ENCODE results near the gene MTCH2.

The MTCH2 gene

DNA sequence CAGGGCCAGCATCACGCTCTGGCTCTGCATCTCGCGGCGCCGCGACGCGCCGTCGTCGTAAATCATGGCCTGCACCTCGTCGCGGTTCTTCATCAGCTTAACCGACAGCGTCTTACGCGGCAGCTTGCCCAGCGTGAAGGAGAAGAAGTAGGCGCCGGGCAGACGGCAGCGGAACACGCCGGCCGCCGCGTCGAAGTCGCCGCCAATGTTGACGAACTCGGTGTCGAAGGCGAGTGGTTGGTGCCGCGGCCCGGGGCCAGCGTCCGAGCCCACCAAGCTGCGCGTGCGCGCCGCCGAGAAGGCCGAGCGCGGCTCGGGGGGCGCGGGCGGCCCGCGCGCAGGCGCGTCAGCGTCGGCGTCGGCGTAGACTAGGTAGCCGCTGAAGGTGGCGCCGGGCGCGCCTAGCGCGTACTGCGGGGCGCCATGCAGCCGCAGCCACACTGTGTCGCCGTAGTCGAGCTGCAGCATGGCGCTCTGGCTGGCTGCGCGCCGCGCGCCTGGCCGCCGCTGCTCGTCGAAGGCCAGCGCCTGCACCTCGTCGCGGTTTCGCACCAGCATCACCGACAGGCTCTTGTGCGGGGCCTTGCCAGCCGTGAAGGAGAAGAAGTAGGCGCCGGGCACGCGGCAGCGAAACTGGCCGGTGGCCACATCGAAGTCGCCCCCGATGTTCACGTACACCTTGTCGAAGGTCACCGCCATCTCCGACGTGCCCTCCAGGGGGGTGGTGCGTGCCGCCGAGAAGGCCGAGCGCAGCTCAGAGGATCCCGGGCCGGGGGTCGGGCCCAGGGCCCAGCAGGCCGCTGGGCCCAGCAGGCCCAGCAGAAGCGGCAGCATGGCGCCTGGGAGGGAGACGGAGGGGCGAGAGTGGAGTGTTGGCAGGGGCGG lies 52.1 kb downstream of the MTCH2 start:
- no peak for DNase-seq (ENCODE audit: low read depth)

DNA sequence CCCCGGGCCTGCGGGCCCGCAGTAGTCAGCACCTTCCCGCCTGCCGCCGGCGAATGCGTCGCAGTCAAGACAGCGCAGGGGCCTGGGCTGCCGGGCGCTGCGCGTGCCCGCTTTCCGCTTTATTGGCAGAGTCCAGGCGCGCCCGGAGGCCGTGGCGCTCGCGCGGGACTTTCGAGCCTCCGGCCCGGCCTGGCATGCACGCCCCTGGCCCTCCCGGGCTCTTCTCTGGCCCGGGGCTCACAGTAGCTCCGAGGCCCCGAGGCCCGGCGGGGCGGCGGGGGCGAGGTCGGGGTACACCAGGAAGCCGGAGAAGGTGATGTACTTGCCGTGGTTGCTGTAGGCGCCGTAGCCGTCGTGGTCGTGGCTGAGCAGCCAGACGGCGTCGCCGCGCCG lies 52.8 kb downstream of the MTCH2 start:
- no peak for DNase-seq (ENCODE audit: low read depth)

DNA sequence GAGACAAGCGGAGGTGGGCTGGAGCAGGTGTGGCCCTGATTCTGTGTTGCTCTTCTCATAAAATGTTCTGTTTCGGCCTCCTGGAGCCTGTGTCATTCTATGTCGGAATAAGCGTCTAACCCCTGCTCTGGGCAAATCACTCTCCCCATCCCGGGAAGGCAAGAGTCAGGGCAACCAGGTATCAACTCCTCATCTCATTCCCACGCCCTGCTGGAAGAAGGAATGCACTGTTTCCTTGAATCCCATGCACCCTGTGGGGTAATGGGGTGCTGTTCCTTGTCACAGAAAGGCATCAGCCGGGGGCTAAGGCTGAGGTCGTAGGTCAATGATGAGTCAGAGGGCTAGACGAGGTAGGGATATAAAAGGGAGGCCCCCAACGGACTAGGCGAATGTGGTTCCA lies 53.2 kb downstream of the MTCH2 start:
- no peak for DNase-seq (ENCODE audit: low read depth)

DNA sequence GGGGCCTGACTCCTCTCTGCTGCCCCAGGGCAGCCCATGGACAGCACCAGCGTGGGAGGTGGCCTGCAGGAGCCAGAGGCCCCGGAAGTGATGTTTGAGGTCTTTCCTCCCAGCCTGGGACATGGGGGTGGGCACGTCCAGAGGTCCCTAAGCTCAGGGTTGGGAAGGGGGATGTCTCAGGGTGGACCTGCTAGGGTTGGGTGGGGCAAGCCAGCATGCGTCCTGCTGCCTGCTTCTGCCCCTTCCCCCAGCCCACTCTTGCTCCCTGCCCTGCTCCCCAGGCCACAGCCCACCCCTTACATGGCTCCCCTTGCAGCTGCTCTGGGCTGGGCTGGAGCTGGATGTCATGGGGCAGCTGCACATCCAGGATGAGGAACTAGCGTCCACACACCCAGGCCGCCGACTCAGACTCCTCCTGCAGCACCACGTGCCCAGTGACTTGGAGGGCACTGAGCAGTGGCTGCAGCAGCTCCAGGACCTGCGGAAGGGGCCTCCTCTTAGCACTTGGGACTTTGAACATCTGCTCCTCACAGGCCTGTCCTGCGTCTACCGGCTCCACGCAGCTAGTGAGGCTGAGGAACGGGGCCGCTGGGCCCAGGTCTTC lies 54.5 kb downstream of the MTCH2 start:
- no peak for DNase-seq (ENCODE audit: low read depth)

DNA sequence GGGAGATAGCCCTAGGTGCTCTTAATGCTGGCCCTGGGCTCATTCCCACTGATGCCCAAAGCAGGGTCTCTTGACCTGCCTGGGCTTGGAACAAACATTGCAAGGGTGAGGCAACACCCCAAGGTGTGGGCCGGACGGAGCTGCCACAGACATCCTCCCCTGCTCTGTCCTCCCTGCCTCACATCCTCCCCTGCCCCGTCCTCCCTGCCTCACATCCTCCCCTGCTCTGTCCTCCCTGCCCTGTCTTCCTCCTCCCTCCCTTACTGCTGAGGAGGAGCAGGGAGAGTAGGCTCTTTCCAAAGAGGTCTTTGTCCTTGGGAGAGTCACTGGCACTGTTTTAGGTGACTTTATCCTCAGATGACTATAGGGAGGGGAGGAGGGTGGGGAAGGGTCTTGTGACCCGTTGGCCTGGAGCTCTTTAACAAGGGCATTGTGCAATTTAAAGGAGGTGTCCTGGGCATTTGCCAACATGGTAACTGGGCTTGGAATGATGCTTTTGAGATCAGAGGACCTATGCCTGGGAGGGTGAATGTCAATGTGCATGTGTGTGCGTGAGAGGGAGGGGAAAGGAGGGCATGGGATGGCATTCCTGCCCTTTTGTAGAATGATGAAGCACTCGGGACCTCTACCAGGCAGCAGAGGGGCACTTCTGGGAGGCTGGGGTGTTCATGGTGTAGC lies 55.2 kb downstream of the MTCH2 start:
- DNase-seq (ENCODE audit: low read depth) = no peak

DNA sequence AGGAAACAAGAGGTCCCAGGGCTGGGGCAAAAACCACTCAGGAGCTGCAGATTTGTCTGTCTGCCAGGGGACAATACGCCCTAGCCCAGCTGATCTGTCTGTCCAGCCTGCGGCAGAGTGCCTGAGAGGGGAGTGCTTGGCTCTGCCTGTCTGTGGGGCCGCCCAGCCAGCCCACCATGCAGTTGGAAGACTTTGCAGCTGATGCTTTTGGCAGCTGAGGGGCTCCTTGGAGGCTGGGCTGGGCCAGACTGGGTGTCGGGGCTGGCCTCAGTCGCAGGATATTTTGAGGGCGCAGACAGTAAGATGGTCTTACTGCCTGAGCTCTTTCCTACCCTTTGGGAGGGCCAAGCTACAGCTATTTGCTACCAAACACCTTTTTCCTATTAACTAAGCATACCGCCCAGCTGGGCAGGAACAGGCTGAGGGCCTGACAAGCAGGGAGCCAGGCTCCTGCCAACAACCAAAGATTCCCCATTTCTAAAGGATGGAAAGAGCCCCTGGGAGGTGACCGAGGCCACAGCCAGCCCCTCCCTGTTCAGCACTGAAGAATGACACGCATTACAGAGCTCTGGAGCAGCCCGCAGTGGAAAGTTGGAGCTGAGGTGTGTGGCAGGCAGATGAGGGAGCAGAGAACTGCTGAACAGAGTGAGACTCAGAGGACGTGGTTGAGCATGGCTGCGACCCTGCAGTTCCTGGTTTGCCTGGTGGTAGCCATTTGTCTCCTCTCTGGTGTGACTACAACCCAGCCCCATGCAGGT lies 56.1 kb downstream of the MTCH2 start, which contains the start of gene FAM180B:
TSS of gene FAM180B (plus strand) at position 581 of the 758 bp plus-strand sequence. CDS start at position 672, 91 bp downstream.
- DNase-seq (ENCODE audit: low read depth) = no peak

DNA sequence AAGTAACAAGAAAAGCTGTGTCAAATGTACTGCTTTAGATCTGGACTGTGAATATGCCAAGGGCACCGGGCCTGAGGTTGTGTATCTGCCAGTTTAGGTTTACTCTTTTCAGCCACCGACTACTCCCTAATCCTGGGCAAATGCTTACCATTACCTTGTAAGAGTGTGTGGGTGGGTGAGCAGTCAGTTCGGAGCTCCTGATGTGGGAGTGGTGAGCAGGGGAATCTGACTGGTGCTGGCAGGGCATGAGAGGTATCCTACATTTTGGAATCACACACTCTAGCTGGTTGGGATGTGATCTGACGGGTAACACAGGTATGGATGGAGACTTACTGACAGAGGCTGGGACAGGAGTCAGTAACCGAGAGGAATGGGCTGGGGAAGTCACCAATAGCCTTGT lies 58.5 kb downstream of the MTCH2 start:
- no peak for DNase-seq (ENCODE audit: low read depth)

DNA sequence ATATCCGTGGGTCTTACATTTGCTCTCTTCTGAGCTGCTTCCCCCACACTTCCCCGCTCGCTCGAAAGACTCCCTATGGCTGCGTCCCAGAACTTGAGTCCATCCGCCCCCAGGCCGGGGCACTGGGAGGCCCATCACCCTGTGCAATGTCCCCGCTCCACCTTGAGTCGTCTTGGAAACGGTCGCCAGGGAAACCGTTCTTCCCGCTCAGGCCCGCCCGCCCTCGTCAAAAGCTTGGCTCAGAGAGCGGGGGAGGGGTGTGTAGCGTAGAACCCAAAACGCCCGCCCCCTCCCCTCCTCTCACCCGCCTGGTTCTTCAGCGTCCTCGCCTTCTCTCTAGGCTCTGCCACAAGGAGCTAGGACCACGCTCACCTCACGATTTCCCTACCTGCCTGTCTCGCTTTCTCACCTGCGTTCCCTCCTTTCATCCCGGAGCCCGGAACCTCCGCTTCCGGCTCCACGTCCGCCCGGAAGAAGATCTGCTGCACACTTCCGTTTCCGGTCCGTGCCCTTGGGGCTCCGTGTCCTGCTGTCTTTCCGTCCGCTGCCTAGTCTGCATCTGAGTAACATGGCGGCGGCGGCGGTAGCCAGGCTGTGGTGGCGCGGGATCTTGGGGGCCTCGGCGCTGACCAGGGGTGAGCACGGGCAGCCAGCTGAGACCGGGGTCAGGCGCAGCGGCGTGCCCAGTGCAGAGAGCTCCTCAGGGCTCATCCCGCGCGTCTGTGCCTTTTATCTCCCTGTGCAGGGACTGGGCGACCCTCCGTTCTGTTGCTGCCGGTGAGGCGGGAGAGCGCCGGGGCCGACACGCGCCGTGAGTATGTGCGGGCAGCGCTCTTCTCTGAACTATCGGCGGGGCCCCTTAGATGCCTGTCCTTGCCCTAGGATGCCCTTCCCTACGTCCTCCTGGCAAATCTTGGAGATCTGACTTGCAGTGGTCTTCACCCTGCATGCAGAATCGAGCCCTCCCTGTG lies 63.5 kb downstream of the MTCH2 start, which contains the start of the genes KBTBD4 and NDUFS3:
TSS of gene KBTBD4 (minus strand) at position 447 of the 971 bp plus-strand sequence. CDS start at position 428, 19 bp downstream.
TSS of gene NDUFS3 (plus strand) at position 551 of the 971 bp plus-strand sequence. CDS start at position 569, 18 bp downstream.
- DNase-seq (ENCODE audit: low read depth) = peak; percentile 74

DNA sequence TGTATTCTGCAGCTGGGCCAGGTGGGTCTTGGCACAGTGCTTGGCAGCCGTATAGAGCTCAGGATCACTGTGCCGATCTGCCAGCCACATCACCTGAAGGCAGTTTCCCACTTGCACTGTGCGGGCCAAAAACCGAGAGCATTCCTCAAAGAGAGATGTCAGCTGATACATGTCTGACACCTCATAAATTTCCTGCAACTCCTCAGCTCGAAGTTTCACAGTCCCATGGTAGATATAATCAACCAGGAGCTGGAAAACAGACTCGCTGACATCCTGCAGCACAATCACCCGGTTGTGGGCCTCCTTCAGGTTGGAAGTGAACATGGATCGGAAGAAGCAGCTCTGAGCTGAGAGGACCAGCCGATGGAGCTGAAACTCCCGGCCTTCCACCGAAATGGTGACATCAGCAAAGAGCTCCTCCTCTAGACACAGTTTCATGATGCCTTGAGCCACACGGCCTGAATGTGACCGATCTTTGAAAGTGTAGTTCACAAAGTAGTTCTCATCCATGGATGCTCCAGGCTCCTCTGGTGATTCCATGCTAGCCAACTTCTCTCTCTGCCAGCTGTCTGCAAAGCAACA lies 64.8 kb downstream of the MTCH2 start:
- no peak for DNase-seq (ENCODE audit: low read depth)

DNA sequence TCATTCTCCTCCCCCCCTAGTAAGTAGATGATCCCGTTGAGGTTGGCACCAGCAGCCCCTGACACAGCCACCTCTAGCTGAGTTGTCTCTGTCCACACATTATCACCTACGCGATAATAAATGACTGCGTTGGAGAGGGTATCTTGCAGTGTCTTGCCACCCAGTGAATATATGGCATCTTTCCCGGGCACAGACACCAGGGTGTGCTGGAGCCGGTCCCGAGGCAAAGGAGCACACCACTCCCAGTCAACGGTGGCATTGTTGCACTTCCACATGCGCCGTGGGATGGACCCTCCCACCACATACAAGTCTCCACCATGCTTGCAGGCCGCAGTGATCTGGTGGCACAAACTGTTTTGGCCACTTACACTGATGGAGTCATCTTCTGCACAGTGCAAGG lies 69.0 kb downstream of the MTCH2 start:
- no peak for DNase-seq (ENCODE audit: low read depth)

DNA sequence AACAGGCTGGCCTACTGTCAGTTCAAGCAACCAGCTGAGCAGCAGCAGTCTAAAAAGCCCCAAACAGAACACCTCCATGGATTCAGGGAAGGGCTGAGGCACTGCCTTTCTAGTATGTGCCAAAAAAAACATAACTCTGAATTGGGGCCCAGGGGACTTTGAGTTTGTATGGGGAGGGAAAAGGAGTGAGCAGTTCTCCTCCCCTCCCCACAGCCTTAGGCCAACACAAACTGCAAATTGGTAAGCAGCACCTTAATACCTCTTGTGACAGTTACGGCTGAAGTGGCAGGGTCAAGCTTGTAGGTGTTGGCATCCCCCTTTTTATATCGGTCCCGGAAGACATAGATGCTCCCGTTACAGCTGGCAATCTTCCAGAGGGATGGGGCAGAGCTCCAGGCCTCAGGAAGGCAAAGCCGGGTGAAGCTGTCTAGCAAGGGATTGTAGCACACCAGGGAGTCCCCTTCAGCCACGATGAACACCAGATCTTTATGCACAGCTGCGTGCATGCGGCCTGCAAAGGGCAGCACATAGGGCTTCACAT lies 69.6 kb downstream of the MTCH2 start:
- DNase-seq (ENCODE audit: low read depth) = no peak

DNA sequence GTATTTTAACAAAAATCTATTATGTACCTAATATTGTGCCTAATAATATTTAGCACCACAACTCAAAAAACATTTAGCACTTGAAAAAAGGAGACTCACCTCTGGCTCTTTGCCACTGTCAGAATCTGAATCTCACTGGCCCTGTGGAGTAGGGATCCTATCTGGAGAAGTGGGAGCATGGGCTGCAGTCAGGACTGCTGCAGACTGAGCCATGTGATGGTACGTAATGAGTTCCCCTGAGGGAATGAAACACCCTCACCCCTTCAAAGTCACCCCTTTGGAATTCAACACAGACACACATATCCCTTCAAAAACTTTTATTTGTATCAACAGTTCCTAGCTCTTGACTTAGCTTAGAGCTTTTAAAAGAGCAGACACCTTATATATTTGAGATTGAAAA lies 70.5 kb downstream of the MTCH2 start:
- DNase-seq (ENCODE audit: low read depth) = no peak

DNA sequence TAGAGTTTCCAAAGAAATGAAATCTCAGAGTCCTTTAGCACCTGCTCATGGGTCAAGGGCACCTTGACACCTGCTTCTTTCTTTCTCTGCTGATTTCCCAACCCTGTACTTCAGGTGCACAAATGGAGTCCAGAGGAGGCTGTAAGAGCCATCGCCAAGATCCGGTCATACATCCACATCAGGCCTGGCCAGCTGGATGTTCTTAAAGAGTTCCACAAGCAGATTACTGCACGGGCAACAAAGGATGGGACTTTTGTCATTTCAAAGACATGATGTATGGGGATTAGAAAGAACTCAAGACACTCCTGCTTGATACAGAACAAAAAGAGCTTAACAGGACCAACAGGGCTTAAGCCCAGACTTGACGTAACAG lies 71.0 kb downstream of the MTCH2 start:
- DNase-seq (ENCODE audit: low read depth) = no peak

DNA sequence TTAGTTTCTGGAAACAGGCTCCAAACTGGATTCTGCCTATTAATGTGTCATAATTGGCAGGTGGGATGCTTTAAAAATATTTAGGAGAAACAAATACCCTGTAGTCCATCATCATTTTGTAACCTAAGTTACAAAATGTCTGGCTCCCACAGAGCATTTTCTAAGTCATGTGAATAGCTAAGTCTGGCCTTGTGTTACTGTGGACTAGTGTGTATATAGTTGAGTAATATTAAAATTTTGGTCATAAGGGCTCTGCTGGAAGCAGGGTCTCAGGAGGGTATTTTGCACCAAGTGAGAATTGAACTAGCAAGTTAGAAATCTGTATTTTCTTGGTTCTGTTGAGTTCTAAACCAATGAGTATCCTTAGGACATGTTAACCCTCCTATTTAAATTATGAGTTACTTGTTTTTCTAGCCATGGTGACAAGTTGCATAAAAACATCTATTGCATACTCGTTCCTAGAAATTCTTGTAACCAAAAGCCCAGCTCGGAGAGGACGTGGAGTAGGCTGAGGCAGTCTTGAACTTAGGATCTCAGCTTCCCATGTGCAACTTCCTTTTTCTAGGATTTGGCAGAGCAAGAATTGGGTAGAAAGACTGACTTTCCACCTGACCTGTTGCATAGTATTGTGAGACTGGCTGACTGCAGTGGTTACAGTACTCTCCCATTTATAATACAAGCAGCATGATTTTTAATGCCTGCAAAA lies 71.6 kb downstream of the MTCH2 start:
- no peak for DNase-seq (ENCODE audit: low read depth)

DNA sequence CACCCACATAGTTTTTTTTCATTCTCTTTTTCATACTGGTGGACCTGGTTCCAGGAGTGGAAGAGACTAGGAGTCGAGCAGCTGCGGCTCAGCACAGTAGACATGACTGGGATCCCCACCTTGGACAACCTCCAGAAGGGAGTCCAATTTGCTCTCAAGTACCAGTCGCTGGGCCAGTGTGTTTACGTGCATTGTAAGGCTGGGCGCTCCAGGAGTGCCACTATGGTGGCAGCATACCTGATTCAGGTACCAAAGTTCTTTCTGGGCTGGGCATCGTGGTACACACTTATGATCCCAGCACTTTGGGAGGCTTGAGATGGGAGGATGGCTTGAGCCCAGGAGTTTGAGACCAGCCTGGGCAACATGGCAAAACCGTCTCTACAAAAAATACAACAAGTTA lies 72.7 kb downstream of the MTCH2 start:
- DNase-seq (ENCODE audit: low read depth) = no peak

All from stimulated activated CD8-positive, alpha-beta memory T cell treated with anti-CD3 and anti-CD28 coated beads, Interleukin-12 subunit alpha, Interleukin-12 subunit beta, amount 100 ng/mL, for 4 hours (primary cell).